ENCODE results near the gene CCDC137.
"Not testable (repeated sequence)": the region's sequence is repeated elsewhere in the genome, so short reads cannot be mapped to it uniquely, and the experiment has no call there.

The CCDC137 gene

GRCh38 chr17:81666342-81667191 is at the start of gene CCDC137, which contains the start of gene OXLD1:
Gene CCDC137, plus strand, starts transcription at chr17:81666737. Its CDS starts 30 bp downstream, at chr17:81666767.
Gene OXLD1, minus strand, starts transcription at chr17:81666605. Its CDS starts 28 bp downstream, at chr17:81666577.
- DNase-seq, result peak; percentile 96

- no peak for DNase-seq
Measured at GRCh38 chr17:81616877-81617276, 49.7 kb upstream of the CCDC137 start.

DNA sequence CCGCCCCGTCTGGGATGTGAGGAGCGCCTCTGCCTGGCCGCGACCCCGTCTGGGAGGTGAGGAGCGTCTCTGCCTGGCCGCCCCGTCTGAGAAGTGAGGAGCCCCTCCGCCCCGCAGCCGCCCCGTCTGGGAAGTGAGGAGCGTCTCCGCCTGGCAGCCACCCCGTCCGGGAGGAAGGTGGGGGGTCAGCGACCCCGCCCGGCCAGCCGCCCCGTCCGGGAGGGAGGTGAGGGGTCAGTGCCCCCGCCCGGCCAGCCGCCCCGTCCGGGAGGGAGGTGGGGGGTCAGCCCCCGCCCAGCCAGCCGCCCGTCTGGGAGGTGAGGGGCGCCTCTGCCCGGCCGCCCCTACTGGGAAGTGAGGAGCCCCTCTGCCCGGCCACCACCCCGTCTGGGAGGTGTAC is 48.2 kb upstream of the CCDC137 start:
- not testable (repeated sequence) for DNase-seq

DNA sequence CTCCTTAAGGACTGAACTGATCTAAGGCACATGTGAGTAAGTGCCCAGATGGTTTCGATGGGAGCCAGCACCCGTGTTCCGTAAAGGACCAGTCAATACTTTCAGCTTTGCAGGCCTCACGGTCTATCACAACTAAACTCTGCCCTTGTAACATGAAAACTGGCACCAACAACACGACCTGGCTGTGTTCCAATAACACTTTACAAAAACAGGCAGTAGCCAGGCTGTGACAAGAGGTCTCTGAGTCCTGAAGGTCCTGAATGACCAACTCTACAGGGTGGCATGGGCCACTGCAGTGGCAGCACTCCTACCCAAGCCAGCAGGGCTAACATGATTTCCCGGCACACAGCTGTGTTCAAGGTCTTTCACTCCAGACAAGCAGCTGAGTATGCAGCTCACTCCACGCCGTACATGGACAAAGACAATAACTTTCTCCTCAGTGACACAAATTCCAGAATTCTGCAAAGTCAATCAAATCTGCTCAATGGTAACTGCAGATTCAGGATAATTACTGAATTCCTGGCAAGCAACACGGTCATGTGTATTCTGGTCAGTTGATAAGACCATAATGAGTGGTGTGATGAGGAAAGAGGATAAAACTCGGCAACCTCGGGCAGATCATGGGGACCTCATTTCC is 44.9 kb upstream of the CCDC137 start:
- no peak for DNase-seq

GRCh38 chr17:81630274-81630673 is 36.3 kb upstream of the CCDC137 start:
- DNase-seq, result no peak

GRCh38 chr17:81631482-81631881 is 35.1 kb upstream of the CCDC137 start:
- DNase-seq, result no peak

DNA sequence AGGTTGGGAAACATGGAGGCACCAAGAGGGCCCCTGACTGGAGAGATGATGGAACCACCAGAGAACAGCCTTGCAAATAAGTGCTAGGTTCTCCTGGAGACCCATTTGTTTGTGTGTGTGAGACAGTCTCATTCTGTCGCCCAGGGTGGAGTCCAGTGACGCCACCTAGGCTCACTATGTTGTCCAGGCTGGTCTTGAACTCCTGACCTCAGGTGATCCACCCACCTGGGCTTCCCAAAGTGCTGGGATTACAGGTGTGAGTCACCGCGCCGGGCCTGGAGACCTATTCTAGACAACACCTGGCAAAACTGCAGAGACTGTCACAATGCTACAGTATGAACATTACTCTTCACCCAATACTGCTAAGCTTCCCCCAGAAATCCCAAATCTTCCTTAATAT is 31.1 kb upstream of the CCDC137 start:
- no peak for DNase-seq

DNA sequence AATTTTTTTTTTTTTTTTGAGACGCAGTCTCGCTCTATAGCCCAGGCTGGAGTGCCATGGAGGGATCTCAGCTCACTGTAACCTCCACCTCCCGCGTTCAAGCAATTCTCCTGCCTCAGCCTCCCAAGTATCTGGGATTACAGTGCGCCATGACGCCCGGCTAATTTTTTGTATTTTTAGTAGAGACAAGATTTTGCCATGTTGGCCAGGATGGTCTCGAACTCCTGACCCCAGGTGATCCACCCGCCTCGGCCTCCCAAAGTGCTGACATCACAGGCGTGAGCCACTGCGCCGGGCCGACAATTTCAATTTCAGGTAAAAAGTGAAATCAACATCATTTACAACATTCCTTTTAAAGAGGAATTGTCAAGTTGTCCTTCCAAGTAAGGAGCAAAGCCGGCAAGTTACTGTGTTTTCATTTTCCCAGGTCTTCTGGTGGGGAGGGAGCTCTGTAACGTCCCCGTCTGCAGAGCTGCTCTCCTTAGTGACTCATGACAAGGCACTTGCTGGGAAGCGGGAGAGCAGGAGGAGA is 30.5 kb upstream of the CCDC137 start:
- no peak for DNase-seq

GRCh38 chr17:81636505-81637288 is 29.8 kb upstream of the CCDC137 start, which contains the start of the genes NPLOC4 and TSPAN10:
Gene NPLOC4, minus strand, starts transcription at chr17:81637112. Its CDS starts 182 bp downstream, at chr17:81636930.
Gene TSPAN10, plus strand, starts transcription at chr17:81637196. Its CDS starts 5,217 bp downstream, at chr17:81642413.
- peak; percentile 41 for DNase-seq

DNA sequence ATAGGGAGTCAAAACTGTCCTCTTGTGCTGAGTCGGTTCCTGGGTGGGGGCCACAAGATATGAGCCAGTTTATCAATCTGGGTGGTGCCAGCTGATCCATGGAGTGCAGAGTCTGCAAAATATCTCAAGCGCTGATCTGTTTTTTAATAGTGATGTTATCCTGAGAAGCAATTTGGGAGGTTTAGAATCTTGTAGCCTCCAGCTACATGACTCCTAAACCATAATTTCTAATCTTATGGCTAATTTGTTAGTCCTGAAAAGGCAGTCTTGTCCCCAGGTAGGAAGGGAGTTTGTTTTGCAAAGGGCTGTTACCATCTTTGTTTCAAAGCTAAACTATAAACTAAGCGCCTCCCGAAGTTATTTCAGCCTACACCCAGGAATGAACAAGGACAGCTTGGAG is 27.9 kb upstream of the CCDC137 start:
- DNase-seq, result no peak

GRCh38 chr17:81640011-81640410 is 26.5 kb upstream of the CCDC137 start:
- no peak for DNase-seq

- DNase-seq, result no peak
Measured at GRCh38 chr17:81641825-81642489, 24.6 kb upstream of the CCDC137 start.

DNA sequence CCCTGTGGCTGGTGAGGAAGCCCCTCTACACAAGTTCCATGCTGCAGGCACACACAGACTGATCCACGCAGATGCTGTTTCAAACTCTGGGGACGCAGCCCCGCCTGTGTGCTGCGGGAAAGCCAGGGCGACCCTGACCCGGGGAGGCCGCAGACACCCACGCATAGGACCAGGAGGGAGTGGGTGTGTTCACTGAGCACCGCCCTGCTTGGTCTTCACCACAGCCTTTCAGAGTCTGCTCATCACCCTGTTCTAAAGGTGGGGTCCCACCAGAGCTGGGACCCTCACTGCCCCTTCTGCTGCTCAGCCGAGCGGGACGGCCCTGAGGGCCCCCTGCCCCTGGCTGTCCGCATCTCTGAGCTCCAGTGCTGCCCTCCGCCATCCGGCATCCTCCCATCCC is 22.0 kb upstream of the CCDC137 start:
- no peak for DNase-seq

DNA sequence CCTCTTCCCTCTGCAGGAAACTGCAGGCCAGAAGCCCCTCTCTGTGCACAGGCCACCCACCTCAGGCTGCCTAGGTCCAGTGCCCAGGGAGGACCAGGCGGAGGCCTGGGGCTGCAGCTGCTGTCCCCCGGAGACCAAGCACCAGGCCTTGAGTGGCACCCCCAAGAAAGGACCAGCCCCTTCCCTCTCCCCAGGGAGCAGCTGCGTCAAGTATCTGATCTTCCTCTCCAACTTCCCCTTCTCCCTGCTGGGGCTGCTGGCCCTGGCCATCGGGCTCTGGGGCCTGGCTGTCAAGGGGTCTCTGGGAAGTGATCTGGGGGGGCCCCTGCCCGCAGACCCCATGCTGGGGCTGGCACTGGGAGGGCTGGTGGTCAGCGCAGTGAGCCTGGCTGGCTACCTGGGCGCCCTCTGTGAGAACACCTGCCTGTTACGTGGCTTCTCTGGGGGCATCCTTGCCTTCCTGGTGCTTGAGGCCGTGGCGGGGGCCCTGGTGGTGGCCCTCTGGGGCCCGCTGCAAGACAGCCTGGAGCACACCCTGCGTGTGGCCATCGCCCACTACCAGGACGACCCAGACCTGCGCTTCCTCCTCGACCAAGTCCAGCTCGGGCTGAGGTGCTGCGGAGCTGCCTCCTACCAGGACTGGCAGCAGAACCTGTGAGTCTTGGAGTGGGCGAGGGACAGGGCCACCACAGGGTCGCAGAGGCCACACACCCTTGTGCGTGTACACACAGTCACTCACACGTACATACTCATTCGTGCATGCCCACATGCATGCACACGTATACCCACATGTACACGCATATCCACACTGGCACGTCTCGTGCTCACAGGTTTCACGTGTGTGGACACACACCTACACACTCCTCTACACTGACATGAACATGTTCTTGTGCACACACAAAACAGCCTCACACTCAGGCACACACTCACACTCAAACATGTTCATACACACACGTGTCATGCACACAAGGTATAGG is 21.3 kb upstream of the CCDC137 start:
- DNase-seq, result no peak

- DNase-seq, result no peak
Measured at GRCh38 chr17:81646869-81647600, 19.5 kb upstream of the CCDC137 start.

DNA sequence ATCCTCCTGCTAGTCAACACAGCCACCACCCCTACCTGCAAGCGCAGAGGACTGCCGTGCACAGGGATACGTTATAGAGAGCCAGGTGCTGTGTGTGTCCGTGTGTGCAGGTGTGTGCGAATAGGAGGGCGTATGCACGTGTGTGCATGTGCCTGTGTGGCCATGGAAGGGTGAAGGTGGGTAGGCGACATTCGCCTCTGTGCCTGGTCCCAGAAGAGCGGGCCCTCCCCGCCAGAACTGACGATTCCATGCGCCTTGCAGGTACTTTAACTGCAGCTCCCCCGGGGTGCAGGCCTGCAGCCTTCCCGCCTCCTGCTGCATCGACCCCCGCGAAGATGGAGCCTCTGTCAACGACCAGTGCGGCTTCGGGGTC is 18.9 kb upstream of the CCDC137 start:
- no peak for DNase-seq

GRCh38 chr17:81648013-81648706 is 18.4 kb upstream of the CCDC137 start:
- DNase-seq, result no peak

DNA sequence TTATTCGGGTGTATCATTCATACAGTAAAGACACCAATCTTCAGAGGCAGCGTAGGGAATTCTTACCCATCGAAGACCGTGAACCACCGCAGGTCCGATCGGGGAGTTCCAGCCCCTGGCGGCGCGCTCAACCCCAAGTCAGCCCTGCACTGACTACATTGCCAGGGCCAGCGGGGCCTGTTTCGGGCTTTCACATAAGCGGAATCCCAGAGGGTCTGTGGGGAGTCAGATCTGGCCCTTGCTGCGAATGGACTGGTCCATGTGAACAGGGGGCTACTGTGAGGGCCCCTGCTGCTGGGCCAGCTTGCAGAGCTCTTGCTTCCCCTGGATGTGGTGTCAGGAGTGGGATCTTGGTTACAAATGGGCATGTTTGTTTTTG is 17.8 kb upstream of the CCDC137 start:
- no peak for DNase-seq

- no peak for DNase-seq
Measured at GRCh38 chr17:81650951-81651350, 15.6 kb upstream of the CCDC137 start.

DNA sequence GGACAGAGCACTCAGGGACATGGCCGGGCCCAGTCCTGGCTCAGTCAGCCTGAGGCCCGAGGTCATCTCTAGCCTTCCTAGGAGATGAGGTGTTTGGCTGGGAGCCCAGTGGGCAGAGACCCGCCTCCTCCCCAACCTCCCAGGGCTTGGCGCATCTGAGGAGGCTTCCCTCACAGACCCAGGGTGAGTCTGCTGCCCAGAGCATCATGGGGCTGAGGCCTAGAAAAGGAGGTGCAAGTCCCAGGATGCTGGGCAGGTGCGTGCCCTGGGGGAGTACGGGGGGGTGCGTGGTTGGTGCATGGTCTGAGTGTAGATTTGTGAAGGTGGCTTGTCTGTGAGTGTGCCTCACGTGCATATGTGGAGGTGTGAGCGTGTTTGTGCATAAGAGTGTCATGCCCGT is 14.8 kb upstream of the CCDC137 start:
- DNase-seq, result no peak

All from NCI-H510A (cell line).